ENCODE results near the gene SPAG6.

The SPAG6 gene

GRCh38 chr10:22451346-22451745, 106.0 kb downstream of the SPAG6 start:
- no peak for TF ChIP-seq CTCF (IDR thresholded peaks at IDR 0.05; ENCODE audit: low read depth, low read length, missing control alignments)
- DNase-seq (ENCODE audit: low read depth), result no peak
- H3K4me3 ChIP-seq (ENCODE audit: low read depth, low read length), result no peak overlapping the region

GRCh38 chr10:22453320-22453719, 108.0 kb downstream of the SPAG6 start:
- H3K4me3 ChIP-seq (ENCODE audit: low read depth, low read length), result no peak overlapping the region
- DNase-seq (ENCODE audit: low read depth), result no peak
- TF ChIP-seq CTCF (IDR thresholded peaks at IDR 0.05; ENCODE audit: low read depth, low read length, missing control alignments), result no peak

GRCh38 chr10:22453948-22454591, 108.8 kb downstream of the SPAG6 start:
- H3K4me3 ChIP-seq (ENCODE audit: low read depth, low read length), result no peak overlapping the region
- DNase-seq (ENCODE audit: low read depth), result no peak
- no peak for TF ChIP-seq CTCF (IDR thresholded peaks at IDR 0.05; ENCODE audit: low read depth, low read length, missing control alignments)

- TF ChIP-seq CTCF (IDR thresholded peaks at IDR 0.05; ENCODE audit: low read depth, low read length, missing control alignments), result no peak
- H3K4me3 ChIP-seq (ENCODE audit: low read depth, low read length), result no peak overlapping the region
- no peak for DNase-seq (ENCODE audit: low read depth)
These were observed 109.3 kb downstream of the SPAG6 start for GRCh38 chr10:22454634-22455033.

- DNase-seq (ENCODE audit: low read depth), result no peak
- no peak for TF ChIP-seq CTCF (IDR thresholded peaks at IDR 0.05; ENCODE audit: low read depth, low read length, missing control alignments)
- no peak overlapping the region for H3K4me3 ChIP-seq (ENCODE audit: low read depth, low read length)
These were observed 110.0 kb downstream of the SPAG6 start for GRCh38 chr10:22455068-22455857.

GRCh38 chr10:22456486-22456885, 111.2 kb downstream of the SPAG6 start:
- no peak for TF ChIP-seq CTCF (IDR thresholded peaks at IDR 0.05; ENCODE audit: low read depth, low read length, missing control alignments)
- H3K4me3 ChIP-seq (ENCODE audit: low read depth, low read length), result no peak overlapping the region
- no peak for DNase-seq (ENCODE audit: low read depth)
